Stimulated activated CD8-positive, alpha-beta memory T cell treated with anti-CD3 and anti-CD28 coated beads, Interleukin-12 subunit alpha, Interleukin-12 subunit beta, amount 100 ng/mL, for 4 hours (primary cell): ENCODE measurements around the gene RAB31.

Experiments used
- DNase-seq: peaks from one replicate; pipeline ENCODE4 v3.0.0-alpha.2; 2020; ENCODE audit warnings: low read depth

The RAB31 gene

DNA sequence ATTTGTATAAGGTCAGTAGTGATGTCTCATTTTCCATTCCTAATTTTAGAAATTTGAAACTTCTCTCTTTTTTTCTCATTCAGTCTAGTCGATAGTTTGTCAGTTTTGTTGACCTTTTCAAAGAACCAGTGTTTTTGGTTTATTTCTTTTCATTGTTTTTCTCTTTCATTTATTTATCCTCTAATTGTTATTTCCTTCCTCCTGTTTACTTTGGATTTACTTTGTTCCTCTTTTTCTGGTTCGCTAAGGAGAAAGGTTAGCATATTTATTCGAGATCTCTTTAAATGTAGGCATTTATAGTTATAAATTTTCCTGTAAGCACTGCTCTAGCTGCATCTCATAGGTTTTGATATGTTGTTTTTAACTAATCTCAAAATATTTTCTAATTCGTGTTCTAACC, 112.6 kb downstream of the RAB31 start:
- DNase-seq = no peak

GRCh38 chr18:9822587-9823185, 114.6 kb downstream of the RAB31 start:
- no peak for DNase-seq

GRCh38 chr18:9823805-9824473, 115.8 kb downstream of the RAB31 start:
- DNase-seq = no peak

DNA sequence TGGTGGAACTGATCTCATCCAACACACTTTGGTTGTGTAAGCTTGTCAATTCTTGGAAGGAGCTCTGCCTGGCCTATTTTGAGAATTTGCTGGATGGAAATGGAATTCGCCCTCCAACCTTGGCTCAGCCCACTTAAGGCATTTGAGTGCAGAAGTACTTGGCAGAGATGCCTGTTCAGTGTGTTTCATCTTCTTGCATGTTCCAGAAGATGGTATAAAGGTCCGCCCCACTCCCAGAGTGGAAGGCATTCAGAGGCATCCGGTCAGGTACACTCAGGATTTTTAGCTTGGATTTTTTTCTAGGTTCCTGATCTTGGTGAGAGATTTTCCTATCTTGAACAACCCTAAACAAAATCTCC, 116.4 kb downstream of the RAB31 start:
- DNase-seq = no peak

DNA sequence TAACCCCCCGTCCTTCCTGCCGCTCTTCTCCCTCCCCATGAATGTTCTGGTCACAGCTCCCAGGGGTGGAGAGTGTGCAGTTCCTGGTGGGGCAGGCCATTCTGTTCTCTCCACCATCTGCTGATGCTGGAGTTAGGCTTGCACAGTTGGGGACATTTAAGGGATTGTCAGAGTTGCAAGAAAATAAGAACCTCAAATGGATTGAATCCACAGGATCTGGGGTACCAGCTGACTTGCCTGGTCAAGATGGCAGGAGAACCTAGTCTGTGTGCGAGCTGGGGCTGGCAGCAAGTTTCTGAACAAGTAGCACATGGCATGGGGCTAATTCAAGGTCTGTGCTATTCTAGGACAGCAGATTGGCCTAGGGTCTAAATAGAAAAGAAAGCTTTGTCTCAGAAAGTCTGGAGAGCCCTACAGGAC, 116.9 kb downstream of the RAB31 start:
- DNase-seq = no peak

DNA sequence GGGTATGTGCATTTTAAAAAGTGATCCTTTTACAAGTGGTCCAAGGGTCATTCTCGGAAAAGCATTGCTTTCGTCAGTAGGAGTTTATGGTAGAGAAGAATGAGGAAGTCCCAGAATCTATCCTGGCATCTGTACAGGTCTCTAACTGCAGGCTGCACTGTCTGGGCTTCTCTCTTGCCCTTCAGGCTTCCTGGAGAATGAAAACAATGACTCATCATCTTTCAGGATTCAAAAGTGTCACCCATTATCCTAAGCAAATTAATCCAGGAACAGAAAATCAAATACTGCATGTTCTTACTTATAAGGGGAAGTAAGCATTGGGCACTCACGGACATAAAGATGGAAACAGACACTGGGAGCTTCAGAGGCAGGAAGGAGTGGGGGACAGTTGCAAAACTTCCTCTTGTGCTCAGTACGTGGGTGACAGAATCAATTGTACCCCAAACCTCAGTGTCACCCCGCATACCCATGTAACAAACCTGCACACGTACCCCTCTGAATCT, 117.5 kb downstream of the RAB31 start:
- DNase-seq = no peak

GRCh38 chr18:9826685-9827084, 118.6 kb downstream of the RAB31 start:
- no peak for DNase-seq

- no peak for DNase-seq
Observed at GRCh38 chr18:9827211-9827792, 119.2 kb downstream of the RAB31 start.

GRCh38 chr18:9827793-9828505, 119.8 kb downstream of the RAB31 start:
- DNase-seq = no peak

DNA sequence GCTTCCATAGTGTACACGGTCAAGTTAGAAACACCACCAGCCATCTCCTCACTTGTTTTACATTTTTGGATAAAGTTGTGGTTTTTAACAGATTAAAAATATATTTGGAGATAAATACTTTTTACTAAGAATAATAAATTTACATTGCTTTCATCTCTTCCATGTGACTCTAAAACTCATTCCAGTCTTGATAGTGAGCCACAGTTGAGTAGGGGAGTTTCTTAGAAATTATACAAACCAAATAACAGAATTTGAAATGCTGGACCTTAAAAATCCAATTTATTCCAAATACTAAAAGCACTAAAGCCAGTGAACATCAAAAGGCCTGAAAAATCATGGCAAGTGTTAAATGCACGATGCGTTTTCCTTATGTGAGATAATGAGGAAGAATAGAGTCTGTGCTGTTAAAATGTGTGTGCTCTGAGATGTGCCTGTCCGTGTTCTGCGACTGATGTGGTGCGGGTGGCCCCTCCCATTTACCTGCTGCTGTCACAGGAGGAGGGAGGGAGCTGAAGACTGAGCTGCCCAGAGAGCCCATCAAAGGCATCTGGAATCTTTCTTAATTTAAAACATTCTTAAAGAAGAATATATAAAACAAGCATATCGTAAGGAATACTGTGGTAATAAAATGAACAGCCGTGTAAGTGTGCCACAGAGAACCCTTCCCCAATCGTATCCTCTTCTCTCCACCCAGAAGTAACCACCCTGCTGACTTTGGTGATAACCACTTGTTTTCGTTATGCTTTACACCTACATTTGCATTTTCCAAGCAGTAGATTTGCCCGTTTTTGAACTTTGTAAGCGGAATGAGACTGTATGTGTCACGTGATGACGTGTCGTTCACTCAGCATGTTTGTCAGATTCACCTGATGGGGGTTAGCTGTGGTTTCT, 120.7 kb downstream of the RAB31 start:
- no peak for DNase-seq

GRCh38 chr18:9829397-9829712, 121.3 kb downstream of the RAB31 start:
- no peak for DNase-seq

- DNase-seq = no peak
Observed at GRCh38 chr18:9831036-9831722, 123.1 kb downstream of the RAB31 start.

DNA sequence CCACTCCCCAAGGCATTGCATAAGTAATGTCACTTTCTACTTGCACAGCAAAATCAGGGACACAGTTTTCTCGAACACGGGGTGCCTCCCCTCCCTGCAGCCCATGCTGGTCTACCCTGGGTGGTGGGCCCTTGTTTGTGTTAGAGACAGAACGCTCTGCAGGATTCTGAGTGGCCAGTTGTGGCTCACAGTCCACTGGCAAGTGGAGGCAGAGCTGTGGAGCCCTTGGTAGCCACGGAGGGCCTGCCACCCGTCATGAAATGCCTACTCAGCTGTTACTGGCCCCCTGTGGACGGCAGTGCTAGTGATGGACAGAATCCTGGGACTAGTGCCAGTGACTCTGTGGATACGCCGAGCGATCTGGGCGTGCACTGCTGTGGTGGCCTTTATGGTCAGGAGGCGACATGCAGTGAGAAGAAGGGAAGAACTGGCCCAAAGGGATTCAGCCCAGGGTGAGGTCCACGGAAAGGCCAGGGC, 123.7 kb downstream of the RAB31 start:
- DNase-seq = no peak

GRCh38 chr18:9832871-9833270, 124.8 kb downstream of the RAB31 start:
- no peak for DNase-seq

GRCh38 chr18:9834551-9834950, 126.5 kb downstream of the RAB31 start:
- no peak for DNase-seq

DNA sequence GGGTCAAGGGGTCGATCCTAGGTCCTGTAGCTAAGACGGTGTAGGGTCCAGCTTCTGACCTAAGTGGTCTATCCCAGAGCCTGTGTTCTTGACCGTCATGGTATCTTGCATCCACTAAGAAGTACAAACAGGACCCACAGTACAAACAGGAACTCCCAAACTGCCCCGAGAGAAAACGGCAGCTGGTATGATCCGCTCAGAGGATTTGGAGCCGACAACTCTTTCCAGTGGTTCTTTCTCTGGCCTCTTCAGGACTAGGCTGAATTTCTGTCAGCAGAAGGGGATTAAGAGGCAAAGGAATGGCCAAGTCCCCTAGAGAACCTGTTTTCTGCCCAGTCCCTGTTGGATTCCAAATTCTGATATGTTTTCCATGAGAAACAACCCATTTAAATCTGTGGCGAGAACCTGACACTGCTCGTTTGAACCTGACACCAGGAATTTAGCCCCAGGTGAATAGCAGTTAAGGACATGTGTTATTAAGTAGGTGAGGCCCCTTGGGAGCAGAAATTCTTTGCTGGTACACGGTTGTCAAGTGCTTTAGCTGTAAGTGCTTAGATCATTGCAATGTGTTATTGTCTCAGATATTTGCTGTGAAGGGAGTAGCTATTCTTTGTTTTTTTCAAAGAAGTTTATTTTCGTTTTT, 127.1 kb downstream of the RAB31 start:
- DNase-seq = no peak

GRCh38 chr18:9835825-9836224, 127.7 kb downstream of the RAB31 start:
- DNase-seq = no peak

DNA sequence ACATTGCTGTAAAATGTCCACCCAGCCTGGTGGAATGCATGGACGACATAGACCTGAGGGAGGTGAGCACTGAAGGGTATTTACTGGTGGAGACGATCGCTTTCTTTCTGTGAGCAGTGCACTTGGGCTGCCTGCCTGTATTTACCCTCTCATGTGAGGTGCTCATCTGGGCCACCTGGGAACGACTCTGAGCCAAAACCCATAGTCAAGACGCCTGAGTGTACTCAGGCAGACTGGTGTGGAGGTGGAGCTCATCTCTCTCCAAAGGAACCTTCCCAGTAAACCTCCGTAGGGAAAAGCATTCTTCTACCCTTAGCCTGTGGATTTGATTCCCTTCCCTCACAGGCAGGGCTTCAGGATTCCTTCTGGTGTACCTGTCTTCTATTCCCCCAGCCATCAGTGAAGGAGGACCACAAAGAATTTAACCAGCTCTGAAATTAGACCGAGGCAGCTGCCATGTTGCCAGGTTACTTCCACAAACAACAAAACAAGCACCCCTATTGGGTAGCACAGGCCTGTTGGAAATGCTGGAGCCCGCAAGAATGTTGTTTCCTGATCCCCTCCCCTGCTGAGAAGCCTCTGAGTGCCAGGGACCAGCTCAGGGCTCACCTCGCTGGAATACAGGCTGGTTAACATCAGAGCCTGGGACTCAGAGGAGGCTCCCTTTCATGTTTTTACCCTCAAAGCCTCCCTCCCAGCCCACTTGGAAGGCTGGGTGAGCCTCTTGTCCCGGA, 130.2 kb downstream of the RAB31 start:
- no peak for DNase-seq

DNA sequence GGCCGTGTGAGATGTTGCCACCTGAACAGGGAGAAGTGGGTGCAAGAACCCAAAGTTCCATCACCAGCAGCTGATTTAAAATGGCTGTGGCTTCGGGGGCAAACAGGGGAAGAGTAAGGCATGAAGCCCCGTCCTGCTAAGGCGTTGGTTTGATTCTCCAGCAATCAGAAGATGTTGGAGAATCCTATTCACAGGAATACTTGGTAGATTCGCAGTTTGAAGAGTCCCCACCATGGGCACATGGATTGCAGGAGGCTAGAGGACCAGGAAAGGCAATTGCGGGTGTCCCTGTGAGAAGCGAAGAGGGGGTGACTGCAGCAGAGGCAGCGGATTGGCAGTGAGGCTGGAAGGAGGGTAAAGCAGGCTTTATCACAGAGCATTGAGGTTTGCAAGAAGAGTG, 131.1 kb downstream of the RAB31 start:
- DNase-seq = no peak

- no peak for DNase-seq
Observed at GRCh38 chr18:9839853-9840252, 131.8 kb downstream of the RAB31 start.
